Measurements from ENCODE around the gene HIVEP3.

GRCh38 chr1:41902159-41902577 lies 16.6 kb downstream of the HIVEP3 start:
- TF ChIP-seq, protein P1, sequence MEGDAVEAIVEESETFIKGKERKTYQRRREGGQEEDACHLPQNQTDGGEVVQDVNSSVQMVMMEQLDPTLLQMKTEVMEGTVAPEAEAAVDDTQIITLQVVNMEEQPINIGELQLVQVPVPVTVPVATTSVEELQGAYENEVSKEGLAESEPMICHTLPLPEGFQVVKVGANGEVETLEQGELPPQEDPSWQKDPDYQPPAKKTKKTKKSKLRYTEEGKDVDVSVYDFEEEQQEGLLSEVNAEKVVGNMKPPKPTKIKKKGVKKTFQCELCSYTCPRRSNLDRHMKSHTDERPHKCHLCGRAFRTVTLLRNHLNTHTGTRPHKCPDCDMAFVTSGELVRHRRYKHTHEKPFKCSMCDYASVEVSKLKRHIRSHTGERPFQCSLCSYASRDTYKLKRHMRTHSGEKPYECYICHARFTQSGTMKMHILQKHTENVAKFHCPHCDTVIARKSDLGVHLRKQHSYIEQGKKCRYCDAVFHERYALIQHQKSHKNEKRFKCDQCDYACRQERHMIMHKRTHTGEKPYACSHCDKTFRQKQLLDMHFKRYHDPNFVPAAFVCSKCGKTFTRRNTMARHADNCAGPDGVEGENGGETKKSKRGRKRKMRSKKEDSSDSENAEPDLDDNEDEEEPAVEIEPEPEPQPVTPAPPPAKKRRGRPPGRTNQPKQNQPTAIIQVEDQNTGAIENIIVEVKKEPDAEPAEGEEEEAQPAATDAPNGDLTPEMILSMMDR (IDR thresholded peaks at IDR 0.05), result no peak
- TF ChIP-seq POLR2AphosphoS5 (IDR thresholded peaks at IDR 0.05), result no peak
- no peak for TF ChIP-seq POLR2A (IDR thresholded peaks at IDR 0.05; ENCODE audit: low read depth)
- no peak for TF ChIP-seq EP300 (IDR thresholded peaks at IDR 0.05)
